NCI-H2227 treated with DMSO at 0.1 percent for 48 hours (cell line): ENCODE measurements around the gene ANGPTL2.

Source experiments
- DNase-seq: peaks from one replicate; lab custom pipeline; 2025; lab: John Stamatoyannopoulos, UW

The ANGPTL2 gene

GRCh38 chr9:127116957-127117356, 5.5 kb downstream of the ANGPTL2 start:
- DNase-seq, result no peak

- no peak for DNase-seq
Measured at GRCh38 chr9:127116088-127116726, 6.2 kb downstream of the ANGPTL2 start.

DNA sequence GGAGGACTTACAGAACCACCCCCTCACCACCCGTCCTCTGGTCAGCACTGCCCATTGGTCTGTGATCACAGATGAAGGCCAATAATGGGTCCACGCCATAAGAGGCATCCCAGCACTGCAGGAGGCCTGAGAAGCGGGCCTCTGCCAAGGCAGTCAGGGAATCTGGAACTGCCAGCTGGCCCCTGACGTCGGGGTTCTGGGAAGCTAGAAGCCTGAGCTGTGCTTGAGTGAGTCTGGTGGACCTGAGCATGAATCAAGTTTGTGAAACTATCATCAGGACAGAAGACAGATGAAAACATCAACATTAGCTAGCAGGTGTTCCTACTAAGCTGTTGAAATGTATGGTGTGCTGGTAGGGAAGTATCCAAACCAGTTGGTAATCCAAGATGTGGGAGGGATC, 7.8 kb downstream of the ANGPTL2 start:
- DNase-seq, result no peak

GRCh38 chr9:127113191-127113972, 9.1 kb downstream of the ANGPTL2 start:
- DNase-seq, result no peak

DNA sequence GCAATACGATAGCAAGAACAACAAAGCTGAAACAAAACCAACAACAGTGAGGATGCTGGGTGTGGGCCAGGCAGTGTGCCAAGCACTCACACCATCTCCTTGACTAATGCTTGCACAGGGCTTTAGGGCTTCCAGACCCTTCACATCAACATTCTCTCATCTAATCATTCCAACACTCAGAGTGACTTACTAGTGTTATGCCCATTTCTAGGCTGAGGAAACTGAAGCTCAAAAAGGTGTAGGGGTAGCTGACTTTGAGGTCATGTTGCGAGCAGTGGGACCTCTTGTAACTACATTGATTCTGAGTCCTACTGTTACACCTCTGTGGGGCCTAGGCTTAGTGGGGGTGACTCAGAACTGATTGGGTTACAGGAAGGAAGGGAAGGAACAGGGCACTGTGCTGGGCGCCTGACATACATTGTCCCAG, 9.7 kb downstream of the ANGPTL2 start:
- no peak for DNase-seq

- no peak for DNase-seq
Measured at GRCh38 chr9:127112056-127112455, 10.4 kb downstream of the ANGPTL2 start.

DNA sequence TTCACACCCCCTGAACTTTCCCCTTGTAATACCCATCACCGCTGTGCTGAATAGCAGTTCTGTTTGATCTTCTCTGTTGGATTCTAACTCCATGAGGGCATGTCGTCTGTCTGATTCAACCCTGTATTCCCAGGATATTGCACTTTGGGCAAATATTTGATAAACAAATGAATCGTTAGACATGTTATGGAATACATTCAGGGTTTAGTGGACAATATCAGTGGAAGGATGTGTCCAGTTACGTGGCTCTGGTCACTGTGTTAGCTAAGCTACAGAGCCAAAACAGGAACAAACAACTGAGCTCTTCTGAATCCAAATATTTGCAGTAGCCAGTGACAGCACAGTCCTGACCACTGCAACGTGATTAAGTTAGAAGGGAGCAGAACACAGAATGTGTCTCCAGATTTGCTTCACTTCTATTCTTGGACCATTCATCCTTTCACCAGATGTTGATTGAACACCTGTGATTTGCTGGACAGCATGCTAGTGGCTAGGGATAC, 13.2 kb downstream of the ANGPTL2 start:
- no peak for DNase-seq

GRCh38 chr9:127107929-127108876, 14.2 kb downstream of the ANGPTL2 start:
- DNase-seq, result no peak

DNA sequence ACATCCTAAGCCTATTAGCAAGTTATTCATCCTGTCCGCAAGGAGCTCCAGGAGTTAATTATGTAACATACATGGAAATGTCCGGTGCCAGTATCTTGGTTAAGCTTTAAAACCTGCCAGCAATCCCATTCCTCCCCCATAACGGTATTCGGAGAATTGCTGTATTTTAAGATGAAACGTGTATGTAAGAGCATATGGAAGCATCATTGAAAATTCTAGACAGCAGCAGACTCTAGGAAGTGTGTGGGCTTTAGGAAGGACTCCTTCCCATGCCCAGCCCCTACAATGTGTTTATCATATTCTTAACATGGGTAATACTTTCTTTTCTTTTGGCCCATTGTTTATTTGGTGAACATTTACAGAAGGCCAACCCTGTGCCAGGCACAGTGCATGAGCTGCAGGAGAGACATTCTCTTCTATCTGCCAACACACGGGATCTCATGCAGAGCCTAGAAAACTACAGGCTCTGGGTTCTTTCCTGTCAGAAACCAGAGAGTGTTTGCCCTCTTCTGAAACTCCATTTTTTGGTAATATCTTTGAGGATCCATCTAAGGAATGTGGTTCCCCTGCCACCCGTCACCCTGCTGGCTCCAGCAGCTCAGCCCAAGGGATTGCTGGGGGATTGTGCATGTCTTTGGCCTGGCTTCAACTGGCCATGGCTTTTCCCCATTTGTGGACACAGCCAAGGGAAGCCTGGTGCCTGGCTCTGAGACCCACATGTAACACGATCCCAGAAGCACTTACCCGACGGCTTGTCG, 15.1 kb downstream of the ANGPTL2 start:
- no peak for DNase-seq

- DNase-seq, result no peak
Measured at GRCh38 chr9:127106466-127106855, 16.0 kb downstream of the ANGPTL2 start.

- no peak for DNase-seq
Measured at GRCh38 chr9:127105805-127106465, 16.5 kb downstream of the ANGPTL2 start.

DNA sequence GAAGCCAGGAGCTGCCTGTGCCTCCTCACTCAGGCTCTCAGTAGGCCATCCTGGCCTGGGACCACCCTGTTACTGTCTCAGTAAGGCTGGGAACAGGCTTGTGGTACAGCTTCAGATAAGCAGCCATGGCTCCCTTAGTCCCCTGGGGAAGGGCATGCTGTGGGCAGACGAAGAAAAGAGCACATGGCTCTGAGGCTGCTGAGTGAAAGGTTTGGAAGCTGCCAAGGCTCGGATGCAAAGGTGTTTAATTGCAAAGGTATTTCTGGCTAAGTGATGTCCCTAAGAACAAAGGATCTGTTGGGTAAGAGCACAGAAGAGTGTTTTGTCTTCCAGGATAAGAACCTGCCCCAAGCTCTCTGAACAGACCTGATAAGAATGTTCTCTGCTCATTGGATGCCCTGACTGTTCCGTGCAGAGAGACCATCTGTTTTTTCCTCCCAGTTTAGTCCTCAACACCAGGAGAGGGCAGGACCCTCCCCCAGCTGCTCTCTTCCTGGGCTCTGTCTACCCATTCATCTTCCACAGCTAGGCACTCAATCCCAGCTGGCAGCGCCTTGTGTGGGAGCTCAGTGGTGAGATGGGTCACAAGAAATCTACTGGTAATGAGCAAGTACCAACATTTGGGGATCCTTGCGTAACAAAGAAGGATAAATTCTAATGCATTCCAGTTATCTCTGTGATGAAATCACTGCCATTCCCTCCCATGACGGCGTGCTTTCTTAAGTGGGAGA, 17.7 kb downstream of the ANGPTL2 start:
- DNase-seq, result no peak

GRCh38 chr9:127102788-127103187, 19.6 kb downstream of the ANGPTL2 start:
- no peak for DNase-seq

- no peak for DNase-seq
Measured at GRCh38 chr9:127102176-127102575, 20.3 kb downstream of the ANGPTL2 start.

GRCh38 chr9:127099664-127100063, 22.8 kb downstream of the ANGPTL2 start:
- DNase-seq, result no peak

- no peak for DNase-seq
Measured at GRCh38 chr9:127098916-127099553, 23.4 kb downstream of the ANGPTL2 start.

DNA sequence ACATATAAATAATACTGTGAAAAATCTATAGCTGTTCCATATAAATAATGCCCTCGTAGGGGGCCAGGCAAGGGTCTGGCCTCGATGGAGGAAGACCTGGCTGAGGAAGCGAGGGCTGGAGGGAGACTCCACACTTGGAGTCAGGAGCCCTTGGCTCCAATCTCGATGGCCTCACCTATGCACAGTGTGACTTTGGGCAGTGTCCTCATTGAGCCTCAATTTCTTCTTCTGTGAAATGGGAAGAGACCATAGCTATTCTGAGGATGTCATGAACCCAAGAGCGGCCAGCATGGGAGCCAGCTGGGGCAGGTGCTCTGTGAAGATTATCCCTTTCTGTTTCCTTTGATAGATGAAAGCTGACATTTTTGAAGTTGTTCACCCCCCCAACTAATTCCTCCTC, 24.8 kb downstream of the ANGPTL2 start:
- DNase-seq, result no peak

DNA sequence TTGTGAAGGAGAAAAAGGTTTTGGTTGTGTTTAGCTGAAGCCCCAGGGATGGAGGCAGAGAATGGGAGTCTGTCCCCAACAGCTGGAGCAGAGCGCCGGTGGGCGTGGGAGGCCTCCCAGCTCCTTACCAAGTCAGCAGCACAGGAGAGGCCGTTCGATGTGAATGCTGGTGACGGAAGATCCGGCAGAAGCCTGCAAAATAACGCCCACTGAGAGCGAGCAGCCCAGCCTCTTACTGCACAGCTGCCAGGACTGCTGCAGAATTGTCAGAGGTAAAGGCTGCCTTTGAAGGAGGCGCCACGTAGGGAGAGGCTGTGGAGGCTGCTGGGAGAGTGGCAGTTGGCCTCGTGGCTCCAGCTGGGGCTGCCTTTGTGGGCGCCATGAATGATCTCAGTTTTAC, 26.2 kb downstream of the ANGPTL2 start:
- DNase-seq, result peak; percentile 21

DNA sequence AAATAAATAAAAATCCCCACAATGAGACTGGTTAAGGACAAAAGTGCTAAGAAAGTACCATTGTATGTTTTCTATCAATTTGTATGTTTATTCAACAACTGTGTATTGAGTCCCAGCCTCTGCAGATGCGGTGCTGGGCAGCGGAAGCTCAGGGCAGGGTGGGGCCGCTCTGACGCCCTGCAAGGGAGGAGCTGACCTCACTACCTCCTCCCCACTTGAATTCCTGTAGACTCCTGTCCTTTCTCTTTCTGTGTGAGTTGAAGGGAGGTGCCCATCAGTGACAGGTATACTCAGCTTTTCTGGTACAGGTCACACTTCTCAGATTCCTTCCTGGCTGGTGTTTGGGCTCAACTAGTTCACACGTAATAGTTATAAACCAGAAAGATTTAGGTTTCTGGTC, 27.0 kb downstream of the ANGPTL2 start:
- no peak for DNase-seq
